ENCODE measurements around the gene UPK2.

Gene UPK2

DNA sequence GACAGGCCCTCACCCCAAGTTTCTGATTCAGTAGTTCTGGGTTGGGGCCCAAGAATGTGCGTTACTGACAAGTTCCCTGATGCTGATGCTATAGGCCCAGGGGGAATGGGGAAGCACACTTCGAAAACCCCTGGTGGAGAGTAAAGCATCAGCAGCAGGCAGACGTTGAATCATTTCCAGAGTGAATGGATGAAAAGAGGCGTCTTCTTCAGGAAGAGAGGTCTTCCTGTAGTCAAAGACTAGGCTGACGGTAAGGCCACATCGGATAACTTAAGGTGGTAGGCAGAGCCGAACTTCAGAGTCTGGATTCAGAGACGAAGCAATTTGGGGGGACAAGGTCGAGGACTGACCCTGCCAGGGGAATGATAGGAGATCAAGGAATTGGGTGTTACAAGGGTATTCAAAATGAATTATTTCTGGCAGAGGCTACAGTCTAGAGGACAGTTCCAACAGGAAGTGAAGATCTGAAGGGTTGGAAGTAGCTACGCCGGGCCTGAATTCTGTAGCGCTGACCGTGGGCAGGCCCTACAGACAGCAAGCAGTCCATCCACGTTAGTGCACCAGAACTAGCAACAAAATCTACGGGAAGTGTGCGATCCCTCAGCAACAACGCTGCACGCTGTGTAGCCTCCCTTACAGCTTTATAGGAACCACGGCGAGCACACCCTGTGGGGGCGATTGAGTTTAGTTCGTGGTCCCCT lies 41.0 kb downstream of the UPK2 start:
- peak; percentile 5 for DNase-seq

DNA sequence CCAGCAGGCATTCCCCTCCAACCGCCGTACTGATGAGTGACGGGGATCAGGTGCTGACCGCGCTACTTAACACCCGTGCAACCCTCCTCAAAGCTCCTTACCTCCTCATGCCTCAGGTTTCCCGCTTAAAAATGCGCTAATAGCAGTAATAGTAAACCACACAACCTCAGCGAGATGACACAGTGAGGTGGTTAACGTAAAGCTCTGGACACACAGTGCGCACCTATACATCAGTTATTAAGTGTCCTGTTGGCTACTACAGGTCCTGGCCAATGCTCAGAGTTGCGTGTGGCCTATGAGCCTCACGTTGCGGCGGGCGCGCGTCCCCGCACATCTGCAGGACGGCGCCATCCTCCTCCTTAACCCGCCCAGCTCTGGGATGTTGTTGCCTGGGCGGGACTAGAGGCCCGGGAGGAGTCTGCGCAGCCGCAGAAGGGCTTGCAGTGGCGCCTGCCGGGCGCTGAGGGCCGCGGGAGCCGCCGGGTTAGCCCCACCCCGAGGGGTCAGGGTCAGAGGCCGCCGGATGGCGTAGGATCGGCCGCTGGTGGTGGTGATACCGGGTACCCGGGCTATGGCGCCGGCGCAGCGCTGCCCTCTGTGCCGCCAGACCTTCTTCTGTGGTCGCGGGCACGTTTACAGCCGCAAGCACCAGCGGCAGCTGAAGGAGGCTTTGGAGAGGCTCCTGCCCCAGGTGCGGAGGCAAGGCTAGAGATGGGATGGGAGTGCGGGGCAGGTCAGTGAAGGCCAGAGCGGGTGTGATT lies 41.7 kb downstream of the UPK2 start, which contains the start of gene CENATAC:
CENATAC (plus strand) TSS at position 512 of the 761 bp plus-strand sequence; CDS start at position 572, 60 bp downstream.
- DNase-seq: peak; percentile 67

DNA sequence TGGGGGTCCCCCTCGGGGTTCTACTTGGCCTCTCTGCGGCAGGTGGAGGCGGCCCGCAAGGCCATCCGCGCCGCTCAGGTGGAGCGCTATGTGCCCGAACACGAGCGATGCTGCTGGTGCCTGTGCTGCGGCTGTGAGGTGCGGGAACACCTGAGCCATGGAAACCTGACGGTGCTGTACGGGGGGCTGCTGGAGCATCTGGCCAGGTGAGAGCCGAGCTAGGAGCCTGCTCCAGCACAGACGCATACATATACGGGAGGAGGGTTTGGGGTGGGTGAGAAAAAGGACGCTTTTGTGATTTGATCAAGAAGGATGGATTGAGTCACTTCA lies 42.3 kb downstream of the UPK2 start:
- no peak for DNase-seq

DNA sequence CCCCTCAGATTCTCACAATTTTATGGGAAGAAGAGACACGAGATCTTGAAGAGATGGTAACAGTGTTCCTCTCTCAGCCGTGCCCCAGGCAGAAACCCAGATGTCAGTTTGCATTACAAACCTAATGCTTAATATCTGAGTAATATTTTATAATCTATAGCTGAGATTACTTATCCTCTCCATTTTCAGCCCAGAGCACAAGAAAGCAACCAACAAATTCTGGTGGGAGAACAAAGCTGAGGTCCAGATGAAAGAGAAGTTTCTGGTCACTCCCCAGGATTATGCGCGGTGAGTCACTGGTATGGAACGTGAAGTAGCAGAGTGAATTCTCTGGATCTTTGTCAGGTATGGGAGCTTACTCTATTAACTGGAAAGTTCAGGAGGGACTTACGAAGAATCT lies 42.7 kb downstream of the UPK2 start:
- DNase-seq: no peak

DNA sequence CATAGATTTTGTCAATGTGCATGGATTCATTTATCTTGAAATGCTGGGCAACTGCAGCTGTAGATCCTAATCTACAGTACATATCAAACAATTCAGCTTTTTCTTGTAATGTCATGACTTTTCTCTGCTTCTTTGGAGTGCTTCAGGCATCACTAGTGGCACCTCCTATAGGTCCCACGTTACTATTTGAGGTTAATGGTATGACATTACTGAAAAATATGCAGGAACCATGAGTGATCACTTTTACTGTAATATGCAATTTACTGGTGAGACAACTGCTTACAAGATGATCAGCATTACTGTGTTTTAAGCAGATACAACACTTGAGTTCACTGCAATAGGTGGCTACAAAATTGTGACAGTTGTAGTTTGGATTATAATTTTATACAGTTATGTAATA lies 44.8 kb downstream of the UPK2 start:
- no peak for DNase-seq

DNA sequence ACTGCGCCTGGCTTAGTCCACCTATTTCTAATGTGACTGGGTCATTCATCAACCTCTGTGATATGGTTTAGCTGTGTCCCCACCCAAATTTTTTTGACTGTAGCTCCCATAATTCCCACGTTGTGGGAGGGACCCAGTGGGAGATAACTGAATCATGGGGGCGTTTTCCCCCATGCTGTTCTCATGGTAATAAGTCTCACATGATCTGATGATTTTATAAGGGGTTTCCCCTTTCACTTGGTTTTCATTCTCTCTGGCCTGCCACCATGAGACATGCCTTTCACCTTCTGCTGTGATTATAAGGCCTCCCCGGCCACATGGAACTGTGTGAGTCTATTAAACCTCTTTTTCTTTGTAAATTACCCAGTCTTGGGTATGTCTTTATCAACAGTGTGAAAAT lies 50.6 kb downstream of the UPK2 start:
- no peak for DNase-seq

Measured in NCI-H1417 treated with DMSO at 0.1 percent for 48 hours (cell line).